ENCODE measurements around the gene ULK1. TPM values are rescaled to one million over a fixed set of nuclear protein-coding genes. Genes with fewer than 3 reads are reported as not detected.

ULK1 gene
- polyA plus RNA-seq, 1 donor from 2014 or later, result 19.0 TPM

DNA sequence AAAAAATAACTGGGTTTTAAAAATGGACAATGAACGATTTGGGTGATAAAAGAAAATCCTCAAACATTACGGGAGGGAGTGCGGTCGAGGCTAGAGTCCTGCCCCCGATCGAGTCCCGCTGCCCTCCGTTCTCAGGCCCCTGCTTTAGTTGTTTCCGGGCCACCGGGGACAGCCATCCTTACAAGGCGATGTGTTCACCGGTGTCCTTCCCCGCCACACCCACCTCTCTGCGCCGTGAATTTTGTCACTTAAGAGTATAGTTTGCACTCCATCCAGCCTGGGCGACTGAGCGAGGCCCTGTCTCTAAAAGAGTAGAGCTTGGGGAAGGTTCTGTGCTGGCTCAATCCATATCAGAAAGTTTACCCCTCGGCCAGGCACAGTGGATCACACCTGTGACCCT, 2.9 kb downstream of the ULK1 start:
- H3K9ac ChIP-seq (ENCODE audit: low read length), result no peak overlapping the region
- H3K4me2 ChIP-seq (ENCODE audit: low read length), result no peak overlapping the region
- H2AFZ ChIP-seq (ENCODE audit: low read depth, low read length), result no peak overlapping the region
- peaks cover 60% of the 10 kb centered on the region for H3K79me2 ChIP-seq (replicated peaks; ENCODE audit: insufficient read depth, low read length)
- no peaks in the 10 kb centered on the region for H3K9me3 ChIP-seq (ENCODE audit: low read length)
- no peaks in the 10 kb centered on the region for H3K36me3 ChIP-seq (ENCODE audit: insufficient read depth, low read length)
- peaks cover 16% of the 10 kb centered on the region for H4K20me1 ChIP-seq (ENCODE audit: insufficient read depth)
- no peak overlapping the region for H3K4me3 ChIP-seq (ENCODE audit: low read length)
- H3K27me3 ChIP-seq (ENCODE audit: insufficient read depth, low read depth, low read length), result no peaks in the 10 kb centered on the region
- H3K9me2 ChIP-seq (ENCODE audit: insufficient read depth, low read length), result no peaks in the 10 kb centered on the region
- no peak for TF ChIP-seq EP300 (conservative IDR thresholded peaks at IDR 0.05; ENCODE audit: poor library complexity, severe bottlenecking)
- TF ChIP-seq POLR2AphosphoS5 (IDR thresholded peaks at IDR 0.05), result no peak
- no peak for TF ChIP-seq TAF1 (IDR thresholded peaks at IDR 0.05; ENCODE audit: low read depth)
- TF ChIP-seq EZH2 (IDR thresholded peaks at IDR 0.05; ENCODE audit: borderline replicate concordance, insufficient read depth, low read length, poor library complexity, severe bottlenecking), result no peak
- TF ChIP-seq RAD21 (conservative IDR thresholded peaks at IDR 0.05), result no peak
- TF ChIP-seq, protein P1, sequence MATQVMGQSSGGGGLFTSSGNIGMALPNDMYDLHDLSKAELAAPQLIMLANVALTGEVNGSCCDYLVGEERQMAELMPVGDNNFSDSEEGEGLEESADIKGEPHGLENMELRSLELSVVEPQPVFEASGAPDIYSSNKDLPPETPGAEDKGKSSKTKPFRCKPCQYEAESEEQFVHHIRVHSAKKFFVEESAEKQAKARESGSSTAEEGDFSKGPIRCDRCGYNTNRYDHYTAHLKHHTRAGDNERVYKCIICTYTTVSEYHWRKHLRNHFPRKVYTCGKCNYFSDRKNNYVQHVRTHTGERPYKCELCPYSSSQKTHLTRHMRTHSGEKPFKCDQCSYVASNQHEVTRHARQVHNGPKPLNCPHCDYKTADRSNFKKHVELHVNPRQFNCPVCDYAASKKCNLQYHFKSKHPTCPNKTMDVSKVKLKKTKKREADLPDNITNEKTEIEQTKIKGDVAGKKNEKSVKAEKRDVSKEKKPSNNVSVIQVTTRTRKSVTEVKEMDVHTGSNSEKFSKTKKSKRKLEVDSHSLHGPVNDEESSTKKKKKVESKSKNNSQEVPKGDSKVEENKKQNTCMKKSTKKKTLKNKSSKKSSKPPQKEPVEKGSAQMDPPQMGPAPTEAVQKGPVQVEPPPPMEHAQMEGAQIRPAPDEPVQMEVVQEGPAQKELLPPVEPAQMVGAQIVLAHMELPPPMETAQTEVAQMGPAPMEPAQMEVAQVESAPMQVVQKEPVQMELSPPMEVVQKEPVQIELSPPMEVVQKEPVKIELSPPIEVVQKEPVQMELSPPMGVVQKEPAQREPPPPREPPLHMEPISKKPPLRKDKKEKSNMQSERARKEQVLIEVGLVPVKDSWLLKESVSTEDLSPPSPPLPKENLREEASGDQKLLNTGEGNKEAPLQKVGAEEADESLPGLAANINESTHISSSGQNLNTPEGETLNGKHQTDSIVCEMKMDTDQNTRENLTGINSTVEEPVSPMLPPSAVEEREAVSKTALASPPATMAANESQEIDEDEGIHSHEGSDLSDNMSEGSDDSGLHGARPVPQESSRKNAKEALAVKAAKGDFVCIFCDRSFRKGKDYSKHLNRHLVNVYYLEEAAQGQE (IDR thresholded peaks at IDR 0.05; ENCODE audit: borderline replicate concordance), result no peak
- TF ChIP-seq SMC3 (conservative IDR thresholded peaks at IDR 0.05; ENCODE audit: poor library complexity), result no peak
- TF ChIP-seq, protein P2, sequence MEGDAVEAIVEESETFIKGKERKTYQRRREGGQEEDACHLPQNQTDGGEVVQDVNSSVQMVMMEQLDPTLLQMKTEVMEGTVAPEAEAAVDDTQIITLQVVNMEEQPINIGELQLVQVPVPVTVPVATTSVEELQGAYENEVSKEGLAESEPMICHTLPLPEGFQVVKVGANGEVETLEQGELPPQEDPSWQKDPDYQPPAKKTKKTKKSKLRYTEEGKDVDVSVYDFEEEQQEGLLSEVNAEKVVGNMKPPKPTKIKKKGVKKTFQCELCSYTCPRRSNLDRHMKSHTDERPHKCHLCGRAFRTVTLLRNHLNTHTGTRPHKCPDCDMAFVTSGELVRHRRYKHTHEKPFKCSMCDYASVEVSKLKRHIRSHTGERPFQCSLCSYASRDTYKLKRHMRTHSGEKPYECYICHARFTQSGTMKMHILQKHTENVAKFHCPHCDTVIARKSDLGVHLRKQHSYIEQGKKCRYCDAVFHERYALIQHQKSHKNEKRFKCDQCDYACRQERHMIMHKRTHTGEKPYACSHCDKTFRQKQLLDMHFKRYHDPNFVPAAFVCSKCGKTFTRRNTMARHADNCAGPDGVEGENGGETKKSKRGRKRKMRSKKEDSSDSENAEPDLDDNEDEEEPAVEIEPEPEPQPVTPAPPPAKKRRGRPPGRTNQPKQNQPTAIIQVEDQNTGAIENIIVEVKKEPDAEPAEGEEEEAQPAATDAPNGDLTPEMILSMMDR (IDR thresholded peaks at IDR 0.05; ENCODE audit: poor library complexity, severe bottlenecking), result no peak
- TF ChIP-seq MXI1 (conservative IDR thresholded peaks at IDR 0.05; ENCODE audit: poor library complexity, severe bottlenecking), result no peak
- H3F3A ChIP-seq (ENCODE audit: insufficient read depth, low read length, poor library complexity, severe bottlenecking), result no peaks in the 10 kb centered on the region
- H3K27ac ChIP-seq (ENCODE audit: low read length), result no peak overlapping the region

DNA sequence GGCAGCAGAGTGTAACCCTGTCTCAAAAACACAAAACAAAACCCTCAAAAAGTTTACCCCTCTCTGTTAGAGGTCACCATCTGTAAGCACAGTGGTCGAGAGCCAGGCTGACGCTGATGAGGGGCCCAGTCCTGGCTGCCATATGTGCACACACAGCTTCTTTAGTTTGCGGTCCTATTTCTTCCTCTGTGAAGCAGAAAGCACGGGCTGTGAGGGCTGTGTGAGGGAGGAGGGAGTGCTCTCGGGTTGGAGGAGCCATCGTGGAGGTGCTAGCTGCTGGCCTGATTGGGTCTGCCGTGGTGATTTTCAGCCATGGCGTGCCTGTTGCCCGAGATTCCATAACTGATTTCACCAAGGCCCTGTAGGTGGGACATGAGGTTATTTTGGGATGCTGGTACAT, 3.5 kb downstream of the ULK1 start:
- no peak overlapping the region for H3K4me2 ChIP-seq (ENCODE audit: low read length)
- no peak overlapping the region for H2AFZ ChIP-seq (ENCODE audit: low read depth, low read length)
- H3K79me2 ChIP-seq (replicated peaks; ENCODE audit: insufficient read depth, low read length), result peaks cover 63% of the 10 kb centered on the region
- TF ChIP-seq SMC3 (conservative IDR thresholded peaks at IDR 0.05; ENCODE audit: poor library complexity) (no peak), POLR2AphosphoS5 (IDR thresholded peaks at IDR 0.05) (no peak), EP300 (conservative IDR thresholded peaks at IDR 0.05; ENCODE audit: poor library complexity, severe bottlenecking) (no peak)
- no peaks in the 10 kb centered on the region for H3K9me3 ChIP-seq (ENCODE audit: low read length)
- H3K9ac ChIP-seq (ENCODE audit: low read length), result no peak overlapping the region
- H4K20me1 ChIP-seq (ENCODE audit: insufficient read depth), result peaks cover 18% of the 10 kb centered on the region
- H3K9me2 ChIP-seq (ENCODE audit: insufficient read depth, low read length), result no peaks in the 10 kb centered on the region
- no peaks in the 10 kb centered on the region for H3K27me3 ChIP-seq (ENCODE audit: insufficient read depth, low read depth, low read length)
- H3F3A ChIP-seq (ENCODE audit: insufficient read depth, low read length, poor library complexity, severe bottlenecking), result no peaks in the 10 kb centered on the region
- no peak overlapping the region for H3K27ac ChIP-seq (ENCODE audit: low read length)
- H3K4me3 ChIP-seq (ENCODE audit: low read length), result no peak overlapping the region
- no peaks in the 10 kb centered on the region for H3K36me3 ChIP-seq (ENCODE audit: insufficient read depth, low read length)

DNA sequence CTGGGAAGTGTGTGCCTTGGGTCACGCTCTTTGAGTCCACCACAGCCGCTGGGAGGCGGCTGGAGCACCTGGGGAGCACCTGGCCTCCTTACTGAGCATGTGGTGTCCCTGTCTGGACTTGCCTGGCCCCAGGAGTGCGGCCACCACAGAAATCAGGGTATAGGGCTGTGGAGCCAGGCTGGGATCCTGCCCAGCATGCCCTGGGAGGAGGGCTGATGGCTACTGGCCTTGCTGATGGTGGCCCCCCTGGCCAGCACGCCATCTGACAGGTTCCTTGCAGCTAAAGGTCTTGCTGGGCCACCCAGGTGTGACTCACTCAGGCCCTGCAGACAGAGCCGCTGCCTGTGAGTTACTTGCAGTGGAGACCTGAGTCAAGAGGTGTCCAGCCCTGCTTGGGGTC, 6.0 kb downstream of the ULK1 start:
- Histone ChIP-seq H3K79me2 (replicated peaks; ENCODE audit: insufficient read depth, low read length) (peaks cover 75% of the 10 kb centered on the region), H3K4me2 (ENCODE audit: low read length) (no peak overlapping the region), H3K9ac (ENCODE audit: low read length) (no peak overlapping the region), H3K27ac (ENCODE audit: low read length) (no peak overlapping the region), H3K36me3 (ENCODE audit: insufficient read depth, low read length) (no peaks in the 10 kb centered on the region), H3F3A (ENCODE audit: insufficient read depth, low read length, poor library complexity, severe bottlenecking) (no peaks in the 10 kb centered on the region), H3K9me2 (ENCODE audit: insufficient read depth, low read length) (no peaks in the 10 kb centered on the region), H3K4me3 (ENCODE audit: low read length) (no peak overlapping the region), H3K27me3 (ENCODE audit: insufficient read depth, low read depth, low read length) (no peaks in the 10 kb centered on the region), H2AFZ (ENCODE audit: low read depth, low read length) (no peak overlapping the region), H4K20me1 (ENCODE audit: insufficient read depth) (peaks cover 31% of the 10 kb centered on the region), H3K9me3 (ENCODE audit: low read length) (no peaks in the 10 kb centered on the region)
- TF ChIP-seq TAF1 (IDR thresholded peaks at IDR 0.05; ENCODE audit: low read depth), result no peak
- TF ChIP-seq RAD21 (conservative IDR thresholded peaks at IDR 0.05), result no peak
- TF ChIP-seq, protein P2 (IDR thresholded peaks at IDR 0.05; ENCODE audit: poor library complexity, severe bottlenecking), result no peak
- TF ChIP-seq EZH2 (IDR thresholded peaks at IDR 0.05; ENCODE audit: borderline replicate concordance, insufficient read depth, low read length, poor library complexity, severe bottlenecking), result no peak
- TF ChIP-seq SMC3 (conservative IDR thresholded peaks at IDR 0.05; ENCODE audit: poor library complexity), result no peak
- TF ChIP-seq, protein P1 (IDR thresholded peaks at IDR 0.05; ENCODE audit: borderline replicate concordance), result no peak
- no peak for TF ChIP-seq POLR2AphosphoS5 (IDR thresholded peaks at IDR 0.05)
- no peak for TF ChIP-seq MXI1 (conservative IDR thresholded peaks at IDR 0.05; ENCODE audit: poor library complexity, severe bottlenecking)
- TF ChIP-seq EP300 (conservative IDR thresholded peaks at IDR 0.05; ENCODE audit: poor library complexity, severe bottlenecking), result no peak
